HUES6 (cell line): ENCODE data around the gene QRICH1.

Experiments
- H3K27ac ChIP-seq: 2 replicates; pipeline ENCODE4 v1.7.0; 2013; ENCODE audit warnings: low read depth, mild to moderate bottlenecking, low read length, inconsistent platforms
- H3K27me3 ChIP-seq: 2 replicates; pipeline ENCODE4 v1.6.1; 2013; ENCODE audit warnings: low read length; ENCODE audit not compliant: control insufficient read depth, insufficient read depth
- H3K36me3 ChIP-seq: 2 replicates; pipeline ENCODE4 v1.6.1; 2013; ENCODE audit warnings: low read length; ENCODE audit not compliant: control insufficient read depth, insufficient read depth
- H3K4me1 ChIP-seq: 2 replicates; pipeline ENCODE4 v1.6.1; 2013; ENCODE audit warnings: low read length; ENCODE audit not compliant: control insufficient read depth, insufficient read depth
- H3K4me3 ChIP-seq: 2 replicates; pipeline ENCODE4 v1.5.1; 2013; ENCODE audit warnings: low read depth, low read length
- H3K9ac ChIP-seq: one replicate; pipeline ENCODE4 v1.6.1; 2013; ENCODE audit warnings: mild to moderate bottlenecking, low read length
- H3K9me3 ChIP-seq: 2 replicates; pipeline ENCODE4 v1.6.1; 2013; ENCODE audit warnings: low read depth, low read length; ENCODE audit not compliant: control insufficient read depth, insufficient read depth

The QRICH1 gene

GRCh38 chr3:48980295-48980694, 113.6 kb downstream of the QRICH1 start:
- Histone ChIP-seq H3K4me1 (no peaks in the 10 kb centered on the region), H3K27me3 (no peaks in the 10 kb centered on the region), H3K27ac (no peak overlapping the region), H3K9me3 (no peaks in the 10 kb centered on the region), H3K36me3 (peaks cover 88% of the 10 kb centered on the region), H3K4me3 (no peak overlapping the region), H3K9ac (no peak overlapping the region)
